ENCODE measurements around the gene PSMA7.

PSMA7 gene

DNA sequence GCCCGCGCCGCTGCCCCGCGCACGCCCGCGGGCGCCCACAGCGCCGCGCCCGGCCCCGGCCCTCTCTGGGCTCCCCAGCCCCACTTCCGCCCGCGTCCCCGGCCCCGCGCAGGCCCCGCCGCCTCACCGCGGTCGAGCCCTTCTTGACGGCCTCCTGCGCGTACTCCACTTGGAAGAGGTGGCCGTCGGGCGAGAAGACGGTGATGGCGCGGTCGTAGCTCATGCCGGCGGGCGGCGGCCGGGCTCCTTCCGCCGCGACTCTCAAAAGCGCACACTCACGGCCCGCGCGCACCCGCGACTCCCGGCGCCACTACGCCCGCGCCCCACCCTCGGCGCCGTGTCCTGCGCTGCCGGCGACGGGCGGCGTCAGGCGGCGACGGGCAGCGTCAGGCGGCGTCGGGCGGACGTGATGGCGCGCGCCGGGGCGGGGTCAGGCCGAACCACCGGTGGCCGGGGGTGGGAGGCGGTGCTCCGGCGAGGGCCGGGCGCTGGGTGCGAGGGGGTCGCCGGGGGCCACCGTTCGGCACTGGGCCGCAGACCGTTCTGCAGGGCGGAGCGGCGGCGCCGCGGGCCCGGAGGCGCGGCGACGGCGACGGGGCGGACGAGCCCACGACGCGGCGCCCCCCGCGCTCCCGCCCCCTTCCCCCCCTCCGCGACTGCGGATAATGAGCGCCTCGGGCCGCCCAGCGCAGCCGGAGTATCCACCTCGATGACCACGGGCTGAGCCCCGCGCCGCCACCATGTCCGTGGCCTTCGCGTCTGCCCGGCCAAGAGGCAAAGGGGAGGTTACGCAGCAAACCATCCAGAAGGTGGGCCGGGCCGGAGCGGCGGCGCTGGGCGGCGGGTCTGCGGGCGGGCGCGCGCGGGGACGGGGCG is at the start of gene PSMA7, which contains the start of gene SS18L1:
Gene PSMA7 (minus strand): TSS at position 314 of the 876 bp plus-strand sequence. CDS start 91 bp downstream, at position 223.
Gene SS18L1 (plus strand): TSS at position 689 of the 876 bp plus-strand sequence. CDS start 52 bp downstream, at position 741.
- DNase-seq (ENCODE audit: low read depth in 2 of 2), result peak; percentile 70 to 74

DNA sequence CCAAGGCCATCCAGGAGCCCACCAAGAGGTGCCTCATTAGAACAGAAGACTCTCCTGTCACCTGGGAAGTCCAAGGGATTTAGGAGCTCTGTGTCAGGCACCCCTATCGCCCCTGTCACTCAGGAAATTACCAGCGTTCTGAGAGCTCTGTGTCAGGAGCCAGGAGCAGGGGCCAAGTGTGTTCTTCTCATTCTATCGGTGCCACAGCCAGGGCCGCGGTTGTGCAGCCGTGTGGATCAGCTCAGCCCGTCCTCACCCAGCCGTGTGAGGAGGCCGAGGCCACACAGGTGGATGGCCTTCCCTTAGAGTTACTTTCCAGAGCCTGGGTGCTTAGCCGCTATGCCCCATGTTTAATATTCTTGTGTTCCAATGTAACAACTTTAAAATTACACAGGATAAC is 49.4 kb upstream of the PSMA7 start:
- no peak for DNase-seq (ENCODE audit: low read depth in 2 of 2)

DNA sequence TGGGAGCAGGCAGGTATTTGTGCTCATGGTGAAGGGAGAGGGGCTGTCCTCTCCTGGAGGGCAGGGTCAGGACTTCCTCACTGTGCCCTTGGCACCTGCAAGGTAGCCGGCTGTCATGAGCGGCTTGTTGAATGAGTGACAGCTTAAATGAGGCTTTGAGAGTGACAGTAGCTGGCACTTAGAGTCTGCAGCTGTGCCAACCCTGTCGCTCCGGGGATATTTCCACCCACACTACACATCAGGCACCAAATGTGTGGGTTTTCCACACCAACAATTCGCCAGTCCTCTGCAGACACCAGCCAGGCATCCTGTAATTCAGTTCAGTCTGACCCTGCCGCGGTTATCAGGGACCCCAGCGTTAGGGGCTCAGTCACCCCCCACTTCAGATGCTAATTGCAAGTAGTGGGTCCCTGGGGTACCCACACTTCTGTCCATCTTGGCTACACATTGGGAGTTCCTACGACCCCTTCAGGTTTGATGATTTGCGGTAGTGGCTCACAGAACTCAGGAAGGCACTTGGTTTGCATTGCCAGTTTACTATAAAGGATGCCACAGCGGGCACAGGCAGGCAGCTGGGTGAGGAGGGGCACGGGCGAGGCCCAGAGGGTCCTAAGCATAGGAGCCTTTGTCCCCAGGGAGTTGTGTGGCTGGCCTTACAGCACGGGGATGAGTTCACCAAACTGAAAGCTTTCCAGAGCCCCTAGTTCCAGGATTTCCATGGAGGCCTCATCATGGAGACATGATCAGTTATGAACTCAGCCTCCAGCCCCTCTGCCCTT is 48.8 kb upstream of the PSMA7 start:
- DNase-seq (ENCODE audit: low read depth in 2 of 2), result no peak

DNA sequence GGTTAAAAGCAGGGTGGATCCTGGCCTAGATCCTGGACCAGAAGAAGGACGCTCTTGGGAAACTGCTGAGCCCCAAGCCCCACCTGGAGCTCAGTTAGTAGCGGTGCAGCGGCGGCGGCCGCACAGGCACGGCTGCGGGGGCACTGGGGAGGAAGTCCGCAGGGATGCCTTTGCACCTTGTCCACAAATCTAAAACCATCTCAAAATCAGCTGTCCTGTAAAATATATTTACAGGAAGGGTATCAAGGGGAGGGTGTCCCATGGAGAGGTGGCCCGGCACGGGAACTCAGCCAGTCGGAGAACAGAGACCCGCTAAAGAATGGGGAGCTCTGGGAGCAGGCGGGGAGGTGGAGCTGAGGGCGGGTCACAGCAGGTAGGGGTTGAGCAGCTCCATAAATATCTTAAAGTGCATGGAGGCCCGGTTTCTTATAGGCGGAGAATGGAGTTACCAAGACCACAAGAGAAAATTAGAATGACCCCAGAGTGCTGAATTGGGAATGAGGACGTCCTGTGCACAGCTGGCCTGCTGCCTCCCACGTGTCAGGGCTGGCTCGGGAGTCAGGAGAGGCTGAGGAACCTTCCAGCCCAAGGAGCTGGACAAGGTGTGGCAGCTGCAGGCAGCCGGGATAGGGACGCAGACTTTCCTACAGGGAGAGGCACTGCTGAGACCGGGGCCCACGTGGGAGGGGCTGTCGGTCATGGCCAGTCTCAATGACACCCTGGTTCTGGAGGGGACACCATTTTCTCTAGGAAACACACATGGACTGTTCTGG is 47.6 kb upstream of the PSMA7 start:
- no peak for DNase-seq (ENCODE audit: low read depth in 2 of 2)

DNA sequence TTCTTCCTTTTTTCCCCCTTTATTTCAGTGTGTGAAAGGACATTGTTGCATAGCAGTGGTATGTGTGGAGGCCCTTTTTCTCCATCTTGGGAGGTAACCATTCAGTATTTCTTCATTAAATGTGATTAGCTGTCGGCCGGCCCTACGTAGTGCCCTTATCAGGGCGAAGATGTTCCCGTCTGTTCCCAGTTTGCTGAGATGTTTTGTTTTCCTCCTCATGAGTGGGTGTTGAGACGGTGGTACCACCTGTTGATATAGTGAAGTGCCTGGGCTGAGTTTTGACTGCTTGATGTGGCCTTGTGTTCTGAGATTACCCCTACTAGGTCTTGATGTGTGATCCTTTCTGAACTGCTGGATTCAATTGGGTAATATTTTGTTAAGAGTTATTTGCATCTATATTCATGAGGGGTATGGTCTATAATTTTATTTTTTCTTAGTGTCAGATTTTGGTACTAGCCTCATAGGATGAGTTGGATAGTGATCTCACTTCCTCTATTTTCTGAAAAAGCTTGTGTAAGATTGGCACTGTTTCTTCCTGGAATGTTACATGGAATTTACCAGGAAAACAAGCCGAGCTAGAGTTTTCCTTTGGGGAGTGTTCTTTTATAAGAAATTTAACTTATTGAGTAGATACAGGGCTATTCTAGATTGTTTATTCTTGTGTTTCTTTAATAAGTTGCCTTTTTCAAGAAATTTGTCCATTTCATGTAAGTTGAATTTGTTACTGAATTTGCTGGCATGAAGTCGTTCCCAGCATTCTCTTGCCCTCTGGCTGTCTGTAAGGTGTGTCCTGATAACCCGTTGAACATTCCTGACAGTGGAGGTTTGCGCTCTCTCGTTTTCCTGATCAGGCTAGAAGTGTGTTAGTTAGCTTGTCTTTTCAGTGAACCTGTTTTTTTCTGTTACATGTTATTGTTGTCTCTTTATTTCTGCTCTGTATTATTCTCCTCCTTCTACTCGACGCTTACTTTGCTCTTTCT is 44.0 kb upstream of the PSMA7 start:
- no peak for DNase-seq (ENCODE audit: low read depth in 2 of 2)

DNA sequence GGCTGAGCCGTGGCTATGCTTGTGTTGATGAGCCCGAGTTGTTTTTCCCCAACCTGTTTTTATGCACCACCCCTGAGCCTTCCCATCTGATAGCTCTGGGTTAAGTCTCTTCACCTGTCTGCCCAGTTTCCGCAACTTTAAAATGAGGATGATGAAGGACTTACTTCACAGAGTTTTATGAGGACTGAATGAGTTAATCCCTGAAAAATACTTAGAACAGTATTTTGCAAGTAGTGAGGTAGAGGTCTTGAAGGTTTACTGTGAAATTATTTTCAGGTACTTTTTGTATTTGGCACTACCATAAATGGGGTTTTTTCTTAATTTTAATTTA is 42.9 kb upstream of the PSMA7 start:
- DNase-seq (ENCODE audit: low read depth in 2 of 2), result no peak

DNA sequence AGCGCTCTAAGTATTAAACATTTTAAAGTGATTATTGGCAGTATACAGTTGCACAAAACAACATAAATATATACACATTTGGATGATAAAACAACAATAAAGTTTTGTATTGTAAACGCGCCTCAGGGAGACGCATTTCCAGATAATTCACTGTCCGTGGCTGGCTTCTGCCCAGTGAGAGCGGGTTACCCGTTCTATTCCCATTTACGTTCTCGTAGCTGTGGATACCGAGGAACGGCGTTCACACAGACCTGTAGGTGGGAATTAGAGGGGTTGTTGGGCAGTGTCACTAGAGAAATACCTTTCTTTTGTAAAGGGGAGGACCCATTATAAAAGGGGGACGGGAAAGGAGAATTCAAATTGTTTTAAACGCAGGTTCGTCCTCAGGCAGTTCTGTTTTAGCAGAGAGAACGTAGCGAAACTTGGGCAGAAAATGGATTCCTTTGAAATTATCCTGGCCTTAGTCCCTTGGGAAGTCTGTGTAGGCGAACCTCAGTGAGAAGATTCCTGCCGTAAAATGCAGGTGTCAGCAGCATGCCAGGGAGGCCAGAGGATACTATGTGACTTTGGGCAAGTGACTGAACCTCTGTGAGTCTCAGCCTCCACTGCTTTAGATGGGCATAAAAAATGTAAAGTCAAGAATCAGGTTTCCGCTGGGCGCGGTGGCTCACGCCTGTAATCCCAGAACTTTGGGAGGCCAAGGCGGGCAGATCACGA is 40.4 kb upstream of the PSMA7 start:
- DNase-seq (ENCODE audit: low read depth in 2 of 2), result no peak

DNA sequence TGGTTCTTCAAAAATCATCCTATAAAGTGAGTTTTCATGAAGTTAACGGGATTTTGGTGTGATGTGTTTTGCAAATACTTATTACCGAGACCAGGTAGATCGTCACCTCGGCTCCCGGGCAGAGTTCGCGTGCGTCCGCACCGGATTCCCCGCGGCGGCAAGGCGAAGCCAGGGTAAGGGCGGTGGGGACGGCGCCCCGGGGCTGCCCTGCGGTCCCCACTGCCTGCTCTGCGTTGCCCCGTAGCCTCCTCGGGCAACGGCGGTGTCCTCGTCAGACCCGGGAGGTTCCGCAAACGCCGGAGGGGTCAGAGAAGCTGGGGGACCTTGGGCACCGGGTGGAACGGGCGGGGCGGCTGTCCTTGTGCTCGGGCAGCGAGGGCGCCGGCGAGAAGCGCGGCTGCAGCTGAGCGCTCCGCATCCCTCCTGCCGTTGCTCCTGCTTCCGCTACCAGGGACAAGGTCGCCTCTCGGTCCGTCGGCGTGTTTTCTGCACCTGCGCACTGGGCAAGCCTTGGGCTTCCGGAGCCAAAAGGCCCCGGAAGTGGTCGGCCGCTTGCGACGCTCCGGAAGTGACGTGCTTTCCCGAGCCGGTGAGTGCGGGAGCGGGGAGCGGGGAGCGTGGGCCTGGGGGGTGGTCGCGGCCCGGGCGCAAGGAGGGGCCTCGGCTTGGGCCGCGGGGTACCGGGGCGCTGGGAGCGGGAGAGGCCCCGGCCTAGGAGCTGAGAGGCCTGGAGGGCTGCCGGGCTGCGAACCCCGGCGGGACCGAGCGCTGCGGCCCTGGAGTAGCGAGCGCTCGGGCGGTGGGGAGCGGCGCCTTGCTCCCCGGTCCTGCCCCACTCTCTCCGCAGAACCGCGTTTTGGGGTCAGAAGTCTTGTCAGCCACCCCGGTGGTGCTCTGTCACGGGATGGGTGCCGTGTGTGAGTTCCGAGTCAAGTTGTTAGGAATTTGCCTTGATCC is 39.6 kb upstream of the PSMA7 start, which contains the start of gene MTG2:
Gene MTG2 (plus strand): TSS at position 560 of the 957 bp plus-strand sequence. CDS start 10,393 bp downstream, outside the sequence.
- DNase-seq (ENCODE audit: low read depth in 2 of 2), result peak; percentile 80 to 81

DNA sequence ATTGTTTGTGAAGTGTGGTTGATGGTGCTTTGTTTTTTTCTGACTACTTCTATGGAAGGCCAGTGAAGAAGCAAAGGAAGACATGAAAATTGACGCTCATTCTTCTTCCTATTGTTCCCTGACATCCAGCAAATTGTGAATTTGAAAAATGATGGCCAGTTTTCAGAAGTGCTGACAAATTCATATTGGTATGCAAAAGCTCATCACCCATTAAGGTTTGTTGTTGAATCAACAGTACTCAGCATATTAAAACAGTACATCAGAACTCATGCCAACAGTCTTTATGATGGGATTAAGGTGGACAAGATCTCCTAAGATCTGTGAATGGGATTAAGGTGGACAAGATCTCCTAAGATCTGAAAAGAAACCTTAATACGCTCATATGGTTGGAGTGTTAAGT is 38.6 kb upstream of the PSMA7 start:
- DNase-seq (ENCODE audit: low read depth in 2 of 2), result no peak

DNA sequence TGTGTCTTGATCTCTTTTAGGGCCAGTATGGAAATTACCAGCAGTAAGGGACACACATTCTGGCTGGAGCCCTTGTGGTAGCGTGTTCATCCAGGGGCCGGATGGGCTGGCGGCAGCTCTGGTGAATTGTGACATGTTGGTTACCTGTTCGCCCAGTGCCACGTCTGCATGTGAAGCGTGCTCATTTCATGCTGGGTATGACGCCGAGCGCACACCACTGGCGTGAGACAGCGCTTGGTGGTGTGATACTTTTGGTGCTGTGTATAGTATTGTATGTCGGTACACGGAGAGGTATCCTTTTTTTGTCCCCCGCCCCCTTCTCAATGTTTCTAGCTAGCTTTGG is 35.9 kb upstream of the PSMA7 start:
- DNase-seq (ENCODE audit: low read depth in 2 of 2), result no peak

DNA sequence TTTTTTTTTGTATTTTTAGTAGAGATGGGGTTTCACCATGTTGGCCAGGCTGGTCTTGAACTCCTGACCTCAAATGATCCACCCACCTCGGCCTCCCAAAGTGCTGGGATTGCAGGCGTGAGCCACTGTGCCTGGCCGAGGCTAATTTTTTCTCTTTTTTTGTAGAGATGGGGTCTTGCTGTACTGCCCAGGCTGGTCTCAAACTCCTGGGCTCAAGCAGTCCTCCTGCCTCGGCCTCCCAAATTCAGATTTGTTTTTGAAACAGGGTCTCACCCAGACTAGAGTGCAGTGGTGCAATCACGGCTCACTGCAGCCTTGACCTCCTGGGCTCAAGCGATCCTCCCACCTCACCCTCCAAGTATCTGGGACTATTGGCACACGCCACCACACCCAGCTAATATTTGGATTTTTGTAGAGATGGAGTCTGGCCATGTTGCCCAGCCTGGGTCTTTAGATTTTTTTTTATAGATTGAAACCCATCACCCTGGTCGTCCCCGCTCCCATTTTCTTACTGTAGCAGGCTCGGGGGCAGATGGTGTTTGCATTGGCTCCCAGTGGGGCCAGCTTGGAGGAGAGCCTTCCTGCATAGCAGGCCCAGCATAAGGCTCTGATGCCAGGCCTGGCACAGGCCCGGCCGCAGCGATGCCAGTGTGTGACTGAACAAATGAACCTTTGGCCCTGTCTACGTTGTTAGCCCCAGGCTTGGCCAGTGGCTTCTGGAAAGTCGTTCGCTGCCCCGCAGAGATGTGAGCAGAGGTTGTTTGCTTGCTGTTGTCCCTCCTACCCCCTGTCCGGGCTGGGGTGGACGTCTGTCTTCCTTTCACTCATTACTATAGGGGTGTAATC is 35.3 kb upstream of the PSMA7 start:
- DNase-seq (ENCODE audit: low read depth in 2 of 2), result no peak

DNA sequence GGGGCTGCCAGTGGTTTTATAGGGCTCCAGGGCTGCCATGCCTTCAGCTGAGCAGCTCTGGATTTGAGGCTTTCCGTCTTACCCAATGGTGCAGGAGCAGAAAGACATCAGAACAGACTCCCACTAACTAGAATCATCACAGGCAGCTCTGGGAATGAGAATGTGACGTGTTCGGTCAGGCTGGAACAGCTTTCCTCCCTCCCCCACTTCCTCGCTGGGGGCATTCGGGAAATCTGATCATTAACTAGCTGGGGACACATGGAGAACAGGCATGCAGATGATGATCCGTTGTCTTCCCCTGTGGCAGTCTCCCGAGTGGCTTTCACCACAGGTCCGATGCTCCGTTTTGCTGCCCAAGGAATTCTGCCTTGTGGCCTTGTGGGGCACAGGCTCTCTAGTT is 34.1 kb upstream of the PSMA7 start:
- no peak for DNase-seq (ENCODE audit: low read depth in 2 of 2)

DNA sequence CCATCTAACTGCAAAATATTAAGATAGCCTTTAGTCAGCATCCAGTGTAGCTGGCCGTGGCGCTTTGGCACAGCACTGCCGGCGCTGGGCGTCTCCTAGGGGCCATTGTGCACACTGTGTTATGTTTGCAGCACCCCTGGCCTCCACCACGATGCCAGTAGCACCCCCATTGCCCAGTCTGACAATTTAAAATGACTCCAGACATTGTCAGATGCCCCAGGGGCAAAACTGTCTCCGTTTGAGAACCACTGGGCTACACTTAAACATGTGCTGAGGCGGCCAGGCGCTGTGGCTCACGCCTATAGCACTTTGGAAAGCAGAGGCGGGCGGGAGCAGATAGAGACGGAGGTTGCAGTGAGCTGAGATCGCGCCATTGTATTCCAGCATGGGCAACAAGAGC is 33.7 kb upstream of the PSMA7 start:
- no peak for DNase-seq (ENCODE audit: low read depth in 2 of 2)

DNA sequence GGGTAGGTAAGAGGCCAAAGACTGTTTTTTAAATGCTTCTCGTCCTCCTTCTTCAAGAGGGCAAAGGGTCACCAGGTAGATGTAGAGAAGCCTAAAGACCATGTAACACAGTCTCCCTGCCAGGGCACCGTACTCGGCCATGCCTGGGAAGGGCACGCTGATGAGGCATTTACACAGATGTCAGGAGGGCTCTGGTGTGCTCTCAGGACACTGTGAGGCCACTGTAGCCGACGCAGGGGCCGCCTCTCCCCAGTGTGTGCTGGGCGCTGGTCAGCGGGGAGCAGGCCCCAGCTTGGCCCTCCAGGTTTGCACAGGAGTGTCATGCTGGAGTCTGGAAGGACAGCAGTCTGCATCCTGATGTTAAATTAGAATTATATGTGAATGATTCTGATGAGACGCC is 32.5 kb upstream of the PSMA7 start:
- no peak for DNase-seq (ENCODE audit: low read depth in 2 of 2)

DNA sequence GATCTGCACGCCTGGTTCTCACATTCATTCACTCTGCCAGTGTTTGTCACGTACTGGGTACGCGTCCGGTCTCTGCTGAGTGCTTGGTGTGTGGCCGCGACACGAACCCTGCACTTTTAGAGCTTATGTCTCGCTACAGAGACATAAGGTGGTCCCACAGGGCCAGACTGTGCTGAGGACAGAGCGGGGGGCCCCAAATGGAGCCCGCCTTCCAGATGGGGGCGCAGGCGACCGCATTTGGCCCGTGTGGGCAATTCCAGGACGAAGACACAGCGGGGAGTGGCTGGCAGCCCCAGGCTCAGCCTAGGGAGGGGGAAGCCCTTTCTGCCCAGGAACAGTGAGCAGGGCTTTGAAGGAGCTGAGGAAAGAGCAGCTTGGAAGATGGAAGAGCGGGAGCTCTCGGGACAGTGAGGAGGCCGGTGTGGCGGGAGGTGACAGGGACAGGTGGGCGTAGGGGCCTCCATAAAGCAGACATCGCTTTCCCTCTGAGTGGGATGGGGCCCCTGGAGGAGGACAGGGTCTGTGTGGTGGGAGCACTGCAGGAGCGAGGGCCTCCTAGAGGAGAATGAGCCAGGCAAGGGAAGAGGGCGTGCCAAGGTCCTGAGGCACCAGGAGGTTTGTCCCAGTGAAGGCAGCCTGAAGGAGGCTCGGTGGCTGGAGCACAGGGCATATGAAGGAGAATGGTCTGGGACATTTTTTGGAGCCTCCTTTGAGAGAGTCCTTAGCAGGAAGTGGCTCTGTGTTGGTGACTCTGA is 31.9 kb upstream of the PSMA7 start:
- no peak for DNase-seq (ENCODE audit: low read depth in 2 of 2)

DNA sequence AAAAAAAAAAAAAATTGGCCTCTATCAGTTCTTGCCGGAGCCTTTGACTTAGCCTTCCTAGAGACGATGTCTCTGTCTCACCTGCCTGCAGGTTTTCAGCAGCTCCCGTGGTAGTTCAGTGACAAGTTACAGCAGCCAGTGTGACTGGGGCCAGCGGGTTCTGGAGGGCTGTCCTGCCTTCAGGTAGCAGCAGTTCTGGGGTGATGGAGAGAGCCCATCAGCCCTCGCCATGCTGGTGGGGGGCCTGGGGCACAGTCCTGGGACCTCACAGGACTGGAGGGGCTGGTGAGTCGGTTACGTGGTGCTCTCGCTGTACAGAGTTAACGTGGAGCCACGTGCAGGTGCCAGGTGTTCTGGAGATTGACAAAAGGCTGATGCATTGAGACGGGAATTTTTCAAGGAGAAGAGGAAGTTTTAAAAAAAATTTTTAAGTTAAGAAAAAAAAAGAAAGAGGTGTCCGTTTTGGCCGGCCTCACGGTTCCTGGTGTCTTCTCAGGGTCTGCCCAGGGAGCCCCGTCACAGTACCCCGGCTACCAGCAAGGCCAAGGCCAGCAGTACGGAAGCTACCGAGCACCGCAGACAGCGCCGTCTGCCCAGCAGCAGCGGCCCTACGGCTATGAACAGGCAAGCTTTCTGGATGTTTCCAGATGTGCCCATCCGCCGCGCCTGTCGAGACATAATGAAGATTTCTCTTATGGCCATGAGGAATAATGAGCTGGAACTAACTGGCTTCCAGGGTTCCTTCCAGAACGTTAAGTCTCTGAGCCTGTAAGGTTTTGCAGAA is 31.0 kb upstream of the PSMA7 start:
- DNase-seq (ENCODE audit: low read depth in 2 of 2), result no peak

DNA sequence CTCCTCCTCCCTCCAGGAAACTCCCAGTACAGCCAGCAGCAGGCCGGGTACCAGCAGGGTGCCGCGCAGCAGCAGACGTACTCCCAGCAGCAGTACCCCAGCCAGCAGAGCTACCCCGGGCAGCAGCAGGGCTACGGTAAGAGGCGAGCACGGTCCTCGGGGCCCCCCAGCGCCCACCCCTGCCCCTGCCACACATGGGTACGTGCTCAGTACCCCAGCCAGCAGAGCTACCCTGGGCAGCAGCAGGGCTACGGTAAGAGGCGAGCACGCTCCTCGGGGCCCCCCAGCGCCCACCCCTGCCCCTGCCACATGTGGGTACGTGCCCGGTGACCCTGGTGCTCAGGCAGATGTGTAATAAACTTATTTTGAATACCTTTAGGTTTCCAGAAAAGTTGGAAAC is 29.5 kb upstream of the PSMA7 start:
- no peak for DNase-seq (ENCODE audit: low read depth in 2 of 2)

Data from stimulated activated CD4-positive, alpha-beta T cell treated with anti-CD3 and anti-CD28 coated beads, Interleukin-1b, Interleukin-23, amount 100 ng/mL, for 1 hour (primary cell).